GM19035 (cell line): ENCODE measurements around the gene TMEM72.

Source experiments
- ATAC-seq: cut with Tn5 transposase; IDR thresholded peaks from one replicate; pipeline ENCODE4 v1.9.1; 2021; ENCODE audit not compliant: unreplicated experiment

TMEM72 gene

GRCh38 chr10:44951576-44952226, 40.6 kb downstream of the TMEM72 start:
- no peak for ATAC-seq

GRCh38 chr10:44952779-44953231, 41.7 kb downstream of the TMEM72 start:
- ATAC-seq: no peak

- no peak for ATAC-seq
Observed at GRCh38 chr10:44954042-44954441, 42.9 kb downstream of the TMEM72 start.

GRCh38 chr10:44954962-44955361, 43.8 kb downstream of the TMEM72 start:
- ATAC-seq: no peak

- no peak for ATAC-seq
Observed at GRCh38 chr10:44955413-44956070, 44.4 kb downstream of the TMEM72 start.

DNA sequence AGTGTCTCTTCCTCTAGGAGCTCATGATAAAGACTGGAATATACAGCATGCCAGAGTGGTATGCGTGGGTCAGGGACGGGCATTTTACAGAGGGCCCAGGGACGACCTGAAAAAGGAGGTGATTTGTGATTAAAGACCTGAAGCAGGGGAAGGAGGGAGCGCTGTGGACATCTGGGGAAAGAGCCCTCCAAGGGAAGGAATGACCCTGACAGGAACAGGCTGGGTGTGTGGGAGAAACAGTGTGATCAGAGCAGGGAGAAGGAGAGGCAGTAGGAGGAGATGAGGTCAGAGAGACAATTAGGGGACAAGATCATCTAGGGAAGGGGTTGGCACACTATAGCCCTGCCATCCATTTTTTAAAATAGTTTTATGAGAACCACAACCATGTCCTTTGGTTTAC, 45.1 kb downstream of the TMEM72 start:
- no peak for ATAC-seq

- no peak for ATAC-seq
Observed at GRCh38 chr10:44956717-44957706, 45.9 kb downstream of the TMEM72 start.

DNA sequence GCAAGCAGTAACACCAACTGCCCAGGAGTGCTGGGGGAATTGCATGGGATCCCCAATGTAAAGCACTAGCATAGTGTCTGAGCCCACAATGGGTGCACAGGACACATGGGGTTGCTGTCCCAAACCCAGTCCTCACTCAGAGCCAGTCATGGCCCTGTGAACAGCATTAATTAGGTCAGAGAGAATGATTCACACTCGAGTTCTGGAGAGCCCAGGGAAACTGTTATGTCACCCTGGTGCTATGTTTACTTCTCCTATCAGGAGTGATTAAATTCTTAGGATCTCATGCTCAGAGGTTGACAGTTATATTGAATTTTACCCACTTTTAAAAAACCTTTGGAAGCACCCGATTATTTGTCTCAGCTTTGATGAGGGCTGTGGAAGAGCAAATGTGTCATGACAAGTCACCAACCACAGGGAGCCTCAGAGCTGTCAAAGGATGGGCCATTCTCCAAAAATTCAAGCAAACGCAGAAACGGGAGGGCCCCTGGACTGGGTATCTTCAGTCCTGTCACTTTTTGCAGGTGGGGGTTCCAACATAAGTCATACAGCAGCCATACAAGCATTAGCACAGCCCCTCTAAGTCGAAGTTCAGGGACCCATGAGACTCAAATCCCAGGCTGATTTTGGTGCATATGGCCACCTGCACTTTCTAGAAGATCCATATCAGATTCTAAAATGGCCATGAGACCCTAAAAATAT, 47.2 kb downstream of the TMEM72 start:
- ATAC-seq: no peak

GRCh38 chr10:44958898-44959246, 47.7 kb downstream of the TMEM72 start:
- ATAC-seq: no peak

GRCh38 chr10:44959247-44960087, 48.3 kb downstream of the TMEM72 start, which contains the start of gene RASSF4:
Gene RASSF4 (plus strand): TSS chr10:44959802. CDS start chr10:44970203, 10,401 bp downstream.
- ATAC-seq: peak; percentile 99

- ATAC-seq: no peak
Observed at GRCh38 chr10:44960088-44960460, 48.9 kb downstream of the TMEM72 start.

DNA sequence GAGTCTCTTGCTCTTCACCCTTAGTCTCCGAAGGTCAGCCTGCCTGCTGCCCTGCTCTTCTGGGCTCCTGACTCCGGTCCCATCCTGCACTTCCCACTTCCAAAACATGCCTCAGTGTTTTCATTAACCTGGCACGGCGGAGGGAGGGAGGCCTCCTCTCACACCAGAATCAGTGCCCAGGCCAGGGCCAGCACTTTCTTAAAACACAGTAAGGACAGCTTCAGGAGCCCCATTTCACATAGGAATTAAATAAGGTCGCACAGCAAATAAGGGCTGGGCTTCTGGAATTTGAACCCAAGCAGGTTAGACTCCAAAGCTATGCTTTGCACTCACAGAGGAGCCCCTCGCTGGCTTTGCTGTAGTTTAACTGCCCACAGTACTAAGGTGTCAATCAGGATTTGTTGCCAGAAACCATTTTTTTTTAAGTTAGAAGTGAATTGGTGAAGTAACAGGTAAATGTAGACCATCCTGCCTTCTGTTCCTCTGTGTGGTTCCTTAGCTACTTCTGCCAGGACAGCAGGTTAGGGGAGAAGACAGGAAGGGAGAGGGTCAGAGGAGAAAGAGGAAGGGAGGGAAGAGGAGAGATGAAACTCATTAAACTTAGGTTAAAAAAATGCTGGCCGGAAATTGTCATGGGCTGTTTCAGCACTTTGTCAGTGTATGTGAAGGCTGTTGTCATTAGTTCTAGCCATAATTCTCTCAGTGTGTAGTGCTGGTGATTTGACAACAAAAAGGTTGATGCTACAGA, 49.5 kb downstream of the TMEM72 start:
- no peak for ATAC-seq

- no peak for ATAC-seq
Observed at GRCh38 chr10:44961230-44961571, 50.1 kb downstream of the TMEM72 start.

DNA sequence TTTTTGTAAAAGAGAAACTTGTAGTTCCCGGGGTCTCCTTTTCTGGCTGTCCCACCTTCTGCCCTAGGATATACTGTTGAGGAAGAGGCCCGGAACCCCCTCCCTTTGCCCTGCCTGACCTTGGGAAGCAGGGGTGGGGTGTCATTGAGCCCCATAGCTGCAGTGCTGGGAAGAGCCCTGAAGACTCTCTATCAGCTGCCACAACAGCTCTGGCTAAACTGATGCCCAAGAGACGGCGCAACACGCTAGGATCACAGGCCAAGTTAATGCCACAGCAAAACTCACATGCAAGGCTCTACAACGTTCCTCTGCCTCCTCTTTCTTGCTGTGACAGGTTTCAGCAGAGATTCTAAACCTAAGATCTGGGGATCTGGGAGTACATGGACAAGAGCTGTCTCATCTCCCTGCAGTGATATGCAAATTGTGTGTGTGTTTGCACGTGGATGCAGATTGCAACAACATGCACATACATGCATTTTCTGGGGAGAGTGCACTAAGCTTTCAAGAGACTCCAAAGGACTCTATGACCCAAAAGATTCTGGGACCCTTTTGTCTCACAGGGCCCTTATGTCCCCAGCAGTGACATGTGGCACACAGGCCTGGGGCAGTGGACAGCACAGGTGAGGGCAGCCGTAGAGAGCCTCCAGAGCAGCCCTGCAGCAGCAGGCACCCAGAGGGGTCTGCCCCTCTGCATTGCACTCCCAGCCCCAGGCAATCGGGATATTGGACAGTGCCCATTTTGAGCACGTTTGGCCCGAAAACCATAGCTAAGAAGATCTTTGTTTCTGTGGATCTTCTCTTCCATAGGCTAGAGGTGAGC, 51.0 kb downstream of the TMEM72 start:
- ATAC-seq: no peak

DNA sequence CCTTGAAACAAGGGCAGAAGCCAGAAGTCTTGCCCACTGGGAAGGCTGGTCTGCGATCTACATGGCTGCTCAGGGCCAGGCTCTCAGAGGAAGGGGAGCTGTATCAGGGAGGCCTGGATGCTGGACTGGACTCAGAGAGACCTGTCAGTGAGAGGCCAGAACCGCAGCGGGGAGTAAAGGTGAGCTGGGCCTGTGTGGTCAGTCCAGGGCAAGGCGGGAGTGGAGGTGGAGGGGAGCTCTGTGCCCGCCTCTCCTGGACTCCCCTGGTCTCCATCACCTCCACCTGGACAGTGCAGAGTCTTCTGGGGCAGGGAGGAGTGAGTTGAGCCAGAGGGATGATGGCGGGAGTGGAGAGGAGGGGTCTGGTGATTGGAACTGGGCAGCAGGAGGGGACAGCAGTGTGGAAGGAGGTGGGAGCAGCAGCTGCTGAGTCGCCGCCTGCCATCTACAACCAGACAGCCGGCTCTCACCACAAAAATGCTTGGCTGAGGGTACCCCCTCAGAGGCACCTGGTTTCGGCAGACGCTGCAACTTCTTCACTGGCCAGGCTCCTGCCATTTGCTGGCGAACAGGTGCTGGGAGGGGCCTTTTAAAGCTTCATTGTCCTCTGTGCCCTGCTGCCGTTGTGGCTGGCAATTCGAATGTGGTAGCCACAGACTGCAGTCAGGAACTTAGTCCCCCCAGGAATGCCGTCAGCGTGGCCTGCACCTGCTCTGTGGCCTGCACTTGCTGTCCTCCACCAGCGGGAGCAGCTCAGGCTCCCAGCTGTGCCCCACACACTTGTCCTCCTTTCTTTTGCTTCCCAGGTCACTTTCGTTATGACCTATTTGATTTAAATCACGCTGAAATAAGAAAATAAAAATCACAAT, 52.0 kb downstream of the TMEM72 start:
- ATAC-seq: no peak

GRCh38 chr10:44963772-44964633, 52.9 kb downstream of the TMEM72 start:
- ATAC-seq: no peak

- ATAC-seq: no peak
Observed at GRCh38 chr10:44965104-44965503, 54.0 kb downstream of the TMEM72 start.
